Measurements from ENCODE around the gene CCDC66. TPM values are rescaled to one million over a fixed set of nuclear protein-coding genes. Genes with fewer than 3 reads are reported as not detected.

The CCDC66 gene
- total RNA-seq (2021), result 25.4 and 32.0 TPM in 2 replicates
- long read RNA-seq, partial matches to known transcripts, result 14 of 45 reads
- long read RNA-seq, other reads (novel, unspliced or antisense), result 31 of 45 reads

DNA sequence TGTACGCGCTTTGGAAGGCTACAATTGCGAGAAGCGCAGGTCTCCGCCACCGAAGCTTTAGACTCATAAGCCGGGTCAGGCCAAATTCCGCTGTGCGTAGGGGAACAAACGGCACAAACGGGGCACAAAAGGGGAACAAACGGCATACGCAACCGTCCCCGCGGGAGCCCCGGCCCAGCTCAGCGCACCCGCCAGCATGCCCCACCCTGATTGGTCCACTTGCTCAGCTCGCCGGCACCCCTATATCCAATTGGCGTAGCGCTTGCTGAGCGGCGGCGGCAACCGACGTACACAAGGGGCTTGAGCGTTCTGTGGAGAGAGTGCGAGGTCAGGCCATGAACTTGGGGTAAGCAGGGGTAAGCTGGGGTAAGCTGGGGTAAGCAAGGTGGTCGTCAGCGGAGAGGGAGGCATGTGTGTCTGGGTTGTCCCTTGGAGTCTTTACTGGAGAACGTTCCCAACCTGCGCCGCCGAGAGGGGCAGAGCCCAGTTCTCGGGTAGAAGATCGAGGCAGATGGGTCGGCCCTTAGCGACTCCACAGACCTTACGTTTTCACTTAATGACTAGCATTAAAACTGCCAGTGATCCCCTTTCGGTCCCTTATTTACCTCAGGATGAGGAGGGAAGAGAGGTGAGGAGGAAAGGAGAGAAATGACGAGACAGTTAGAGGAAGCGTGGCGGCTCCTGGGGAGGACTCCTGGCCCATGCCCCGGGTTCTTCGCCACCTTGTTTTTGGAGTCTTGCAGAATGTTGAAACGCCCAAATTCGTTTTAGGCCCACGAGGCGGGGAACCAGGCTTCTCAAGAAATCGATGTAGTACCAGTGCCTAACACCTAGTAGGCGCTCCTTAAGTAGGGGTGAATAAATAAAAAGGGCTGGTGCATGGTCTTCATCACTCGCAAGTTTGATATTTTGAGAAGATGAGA lies at the start of gene CCDC66:
Gene CCDC66 (plus strand): TSS at position 268 of the 923 bp plus-strand sequence. CDS start 68 bp downstream, at position 336.
- Histone ChIP-seq H3K9ac (ENCODE audit: extremely low read depth, insufficient read length, low read length) (peak within 1 kb of the TSS; percentile 84), H4K5ac (ENCODE audit: insufficient read length, low read depth, low read length) (peak within 1 kb of the TSS; percentile 88), H2BK5ac (ENCODE audit: insufficient read length, low read length) (peak within 1 kb of the TSS; percentile 80), H3K18ac (ENCODE audit: insufficient read length, low read depth, low read length) (peak within 1 kb of the TSS; percentile 97), H2AK5ac (ENCODE audit: insufficient read length, low read length) (no peak within 1 kb of the TSS), H2BK12ac (ENCODE audit: insufficient read length, low read depth, low read length) (no peak within 1 kb of the TSS), H3K14ac (ENCODE audit: insufficient read depth, low read length) (peak within 1 kb of the TSS; percentile 98), H4K8ac (replicated peaks; ENCODE audit: insufficient read length, low read depth, low read length) (no peak within 1 kb of the TSS), H3K4ac (ENCODE audit: low read depth, low read length) (no peak within 1 kb of the TSS), H3K79me2 (ENCODE audit: insufficient read depth, low read length) (peaks cover 6% of the 10 kb centered on the region; the same call in 1 of the 2 replicates), H3K23me2 (ENCODE audit: insufficient read length, low read depth, low read length, poor library complexity, severe bottlenecking) (peaks cover 3% of the 10 kb centered on the region), H3K56ac (ENCODE audit: insufficient read length, low read depth, low read length) (peak within 1 kb of the TSS; percentile 6), H2AFZ (ENCODE audit: low read length) (peak within 1 kb of the TSS; percentile 22), H3K79me1 (ENCODE audit: insufficient read depth, low read depth, low read length, poor library complexity, severe bottlenecking) (no peaks in the 10 kb centered on the region), H4K91ac (ENCODE audit: insufficient read length, low read depth, low read length) (no peak within 1 kb of the TSS), H2BK120ac (ENCODE audit: low read depth, low read length, poor library complexity, severe bottlenecking) (no peak within 1 kb of the TSS), H3K27ac (ENCODE audit: insufficient read length, low read depth, low read length) (peak within 1 kb of the TSS; percentile 10), H4K20me1 (ENCODE audit: control insufficient read depth, insufficient read depth, insufficient read length) (no peaks in the 10 kb centered on the region), H3T11ph (ENCODE audit: low read length) (no peak within 1 kb of the TSS), H2BK15ac (ENCODE audit: low read depth, low read length) (no peak within 1 kb of the TSS), H3K4me1 (ENCODE audit: insufficient read depth, low read length) (no peaks in the 10 kb centered on the region), H2BK20ac (ENCODE audit: low read depth, low read length, poor library complexity, severe bottlenecking) (no peak within 1 kb of the TSS), H3K27me3 (ENCODE audit: insufficient read depth, low read length) (no peaks in the 10 kb centered on the region), H3K4me2 (ENCODE audit: insufficient read depth, insufficient read length, low read length) (peak within 1 kb of the TSS; percentile 56), H3K23ac (ENCODE audit: insufficient read length, low read depth, low read length) (no peak within 1 kb of the TSS), H3K9me3 (ENCODE audit: control insufficient read depth, low read depth, low read length) (no peaks in the 10 kb centered on the region)
- H3K27ac Mint-ChIP-seq, result peak within 1 kb of the TSS; percentile 98 to 100 (median 99)
- peaks cover 10 to 17% (median 15%) of the 10 kb centered on the region in 3 experiments; a peak in 6 of 7 replicates for H3K36me3 Mint-ChIP-seq (ENCODE audit: insufficient read depth in 1 of 3, low read depth in 3 of 3)
- H3K4me1 Mint-ChIP-seq, result peaks cover 12% of the 10 kb centered on the region in 2 experiments
- peak within 1 kb of the TSS; percentile 94 to 96 for H3K4me3 Mint-ChIP-seq
- H3K27me3 Mint-ChIP-seq (ENCODE audit: low read depth), result peaks cover 2% of the 10 kb centered on the region
- TF ChIP-seq, protein P1, sequence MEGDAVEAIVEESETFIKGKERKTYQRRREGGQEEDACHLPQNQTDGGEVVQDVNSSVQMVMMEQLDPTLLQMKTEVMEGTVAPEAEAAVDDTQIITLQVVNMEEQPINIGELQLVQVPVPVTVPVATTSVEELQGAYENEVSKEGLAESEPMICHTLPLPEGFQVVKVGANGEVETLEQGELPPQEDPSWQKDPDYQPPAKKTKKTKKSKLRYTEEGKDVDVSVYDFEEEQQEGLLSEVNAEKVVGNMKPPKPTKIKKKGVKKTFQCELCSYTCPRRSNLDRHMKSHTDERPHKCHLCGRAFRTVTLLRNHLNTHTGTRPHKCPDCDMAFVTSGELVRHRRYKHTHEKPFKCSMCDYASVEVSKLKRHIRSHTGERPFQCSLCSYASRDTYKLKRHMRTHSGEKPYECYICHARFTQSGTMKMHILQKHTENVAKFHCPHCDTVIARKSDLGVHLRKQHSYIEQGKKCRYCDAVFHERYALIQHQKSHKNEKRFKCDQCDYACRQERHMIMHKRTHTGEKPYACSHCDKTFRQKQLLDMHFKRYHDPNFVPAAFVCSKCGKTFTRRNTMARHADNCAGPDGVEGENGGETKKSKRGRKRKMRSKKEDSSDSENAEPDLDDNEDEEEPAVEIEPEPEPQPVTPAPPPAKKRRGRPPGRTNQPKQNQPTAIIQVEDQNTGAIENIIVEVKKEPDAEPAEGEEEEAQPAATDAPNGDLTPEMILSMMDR (conservative IDR thresholded peaks at IDR 0.05), result peak; percentile 78
- H3K9me3 Mint-ChIP-seq, result no peaks in the 10 kb centered on the region
- WGBS (ENCODE audit: extremely low coverage, insufficient read length, low lambda C conversion rate), result no CpG with 5 or more reads among the region's 54 CpGs
- DNase-seq, result peak; percentile 96

Data from H9 (cell line).